T47D (cell line): ENCODE results near the gene DBNL.

Experiments
- DNase-seq, 2 experiments: peaks; one replicate each; pipeline versions ENCODE4 v3.0.0 to v3.0.0-alpha.2; 2011 to 2012; ENCODE audit warnings: low read depth in 1 of 2, low spot score in 1 of 2
- JUND ChIP-seq: IDR thresholded peaks from 2 replicates; pipeline ENCODE4 v1.6.1; 2012; ENCODE audit warnings: low read depth
- in situ Hi-C: cut with HindIII; loops from 2 replicates; pipeline ENCODE4 v1.10.0; 2016; ENCODE audit warnings: low sequenced_read_pairs, low pct_unique_long_range_greater_than_20kb

DBNL gene

GRCh38 chr7:44062903-44063295 lies 18.4 kb downstream of the DBNL start:
- no peak for TF ChIP-seq JUND
- no peak for DNase-seq
- in situ Hi-C loops, result no loop called here

GRCh38 chr7:44063547-44063893 lies 19.0 kb downstream of the DBNL start:
- in situ Hi-C loops, result no loop called here
- no peak for DNase-seq
- TF ChIP-seq JUND, result no peak

GRCh38 chr7:44063894-44064651 lies 19.6 kb downstream of the DBNL start:
- DNase-seq, result no peak
- no peak for TF ChIP-seq JUND
- in situ Hi-C loops, result no loop called here

- no peak for DNase-seq
- TF ChIP-seq JUND, result no peak
- in situ Hi-C loops, result no loop called here
These were observed 20.4 kb downstream of the DBNL start for GRCh38 chr7:44064791-44065430.

DNA sequence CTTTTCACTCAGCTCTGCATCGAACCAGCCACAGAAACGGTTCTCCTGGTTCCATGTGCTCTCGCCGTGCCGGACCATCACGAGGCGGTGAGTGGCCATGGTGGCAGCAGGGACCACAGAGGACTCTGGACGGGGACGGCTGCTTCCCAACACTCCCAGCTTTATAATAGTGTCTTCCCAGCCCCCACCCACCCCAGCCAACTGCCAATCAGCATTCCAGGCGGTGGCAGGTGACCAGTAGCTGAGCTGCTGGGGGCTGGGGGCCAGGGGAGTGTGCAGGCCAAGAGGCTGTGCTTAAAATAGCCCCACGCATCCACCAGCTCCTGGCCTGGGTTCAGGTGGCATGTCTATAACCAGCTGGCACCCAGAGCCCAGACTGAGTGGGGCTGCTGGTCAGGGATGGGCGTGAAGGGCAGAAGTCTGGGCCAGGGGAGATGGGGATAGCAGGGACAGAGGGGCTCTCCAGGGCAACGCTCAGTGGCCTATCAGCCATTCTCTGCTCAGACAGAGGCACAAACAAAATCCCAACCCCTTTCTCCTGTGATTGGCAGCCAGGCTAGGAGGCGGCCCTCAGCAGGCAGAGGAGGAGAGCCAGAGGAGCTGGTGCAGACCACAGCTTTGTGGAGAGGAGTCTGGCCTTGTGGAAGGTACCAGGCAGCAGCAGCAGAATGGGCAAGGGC lies 21.1 kb downstream of the DBNL start, which contains the start of gene PGAM2:
Gene PGAM2, minus strand, starts transcription at position 137 of the 680 bp plus-strand sequence. Its CDS starts 38 bp downstream, at position 99.
- in situ Hi-C loops, result no loop called here
- no peak for TF ChIP-seq JUND
- DNase-seq, result peak in 1 of 2 experiments; percentile 57

GRCh38 chr7:44066111-44066460 lies 21.6 kb downstream of the DBNL start:
- in situ Hi-C loops, result no loop called here
- DNase-seq, result no peak
- TF ChIP-seq JUND, result no peak

DNA sequence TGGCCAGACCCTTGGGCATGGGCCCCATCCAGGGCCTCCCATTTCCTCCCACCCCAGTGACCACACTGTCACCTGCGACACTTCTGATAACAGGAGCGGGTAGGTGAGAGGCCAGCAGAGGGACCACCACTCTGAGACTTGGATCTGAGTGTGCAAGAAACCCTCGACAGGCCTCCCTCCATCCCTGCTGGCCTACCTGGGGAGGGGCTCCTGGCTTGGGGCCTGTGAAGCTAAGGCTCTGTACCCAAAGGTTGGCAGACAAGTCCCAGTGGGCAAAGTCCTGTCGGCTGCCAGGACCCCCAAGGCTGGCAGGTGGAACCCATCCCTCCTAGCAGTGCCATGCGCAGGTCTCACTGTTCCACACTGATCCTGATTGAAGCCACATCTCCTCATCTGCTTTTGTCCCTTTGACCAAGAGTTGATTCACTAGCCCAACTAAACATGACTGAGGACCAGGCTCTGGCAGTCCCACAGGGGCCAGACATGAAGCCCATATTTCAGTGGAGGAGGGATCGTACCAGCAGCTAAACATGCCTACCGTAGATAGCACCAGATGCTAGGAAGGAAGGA lies 22.1 kb downstream of the DBNL start:
- in situ Hi-C loops, result no loop called here
- no peak for DNase-seq

GRCh38 chr7:44067064-44067951 lies 22.8 kb downstream of the DBNL start:
- peak in 1 of 2 experiments; percentile 18 for DNase-seq
- TF ChIP-seq JUND, result no peak
- in situ Hi-C loops, result no loop called here

More for the DNA sequence above, 22.1 kb downstream of the DBNL start:
- no peak for TF ChIP-seq JUND

GRCh38 chr7:44068054-44068453 lies 23.6 kb downstream of the DBNL start:
- in situ Hi-C loops, result no loop called here
- DNase-seq, result no peak
- TF ChIP-seq JUND, result no peak

DNA sequence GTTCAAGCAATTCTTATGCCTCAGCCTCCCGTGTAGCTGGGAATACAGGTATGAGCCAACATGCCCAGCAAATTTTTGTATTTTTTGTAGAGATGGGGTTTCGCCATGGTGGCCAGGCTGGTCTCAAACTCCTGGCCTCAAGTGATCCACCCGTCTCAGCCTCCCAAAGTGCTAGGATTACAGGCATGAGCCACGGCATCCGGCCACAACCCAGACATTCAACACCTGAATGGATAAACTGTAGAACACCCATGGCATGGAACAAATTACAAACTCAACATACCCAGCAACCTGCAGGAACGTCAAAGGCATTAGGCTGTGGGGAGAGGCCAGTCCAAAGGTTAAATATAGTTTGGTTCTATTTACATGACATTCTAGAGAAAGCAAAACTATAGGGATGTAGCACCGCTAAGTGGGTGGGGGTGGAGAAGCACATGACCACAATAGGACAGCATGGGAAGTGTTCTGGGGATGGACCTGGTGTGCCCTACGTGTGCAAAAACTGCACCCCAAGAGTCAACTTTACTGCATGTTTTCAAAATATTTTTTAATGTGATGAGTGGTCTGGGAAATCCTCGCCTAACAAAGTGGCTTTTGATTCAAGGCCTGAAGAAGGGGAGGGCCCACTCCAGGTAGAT lies 27.3 kb downstream of the DBNL start:
- DNase-seq, result no peak
- TF ChIP-seq JUND, result no peak
- in situ Hi-C loops, result no loop called here

DNA sequence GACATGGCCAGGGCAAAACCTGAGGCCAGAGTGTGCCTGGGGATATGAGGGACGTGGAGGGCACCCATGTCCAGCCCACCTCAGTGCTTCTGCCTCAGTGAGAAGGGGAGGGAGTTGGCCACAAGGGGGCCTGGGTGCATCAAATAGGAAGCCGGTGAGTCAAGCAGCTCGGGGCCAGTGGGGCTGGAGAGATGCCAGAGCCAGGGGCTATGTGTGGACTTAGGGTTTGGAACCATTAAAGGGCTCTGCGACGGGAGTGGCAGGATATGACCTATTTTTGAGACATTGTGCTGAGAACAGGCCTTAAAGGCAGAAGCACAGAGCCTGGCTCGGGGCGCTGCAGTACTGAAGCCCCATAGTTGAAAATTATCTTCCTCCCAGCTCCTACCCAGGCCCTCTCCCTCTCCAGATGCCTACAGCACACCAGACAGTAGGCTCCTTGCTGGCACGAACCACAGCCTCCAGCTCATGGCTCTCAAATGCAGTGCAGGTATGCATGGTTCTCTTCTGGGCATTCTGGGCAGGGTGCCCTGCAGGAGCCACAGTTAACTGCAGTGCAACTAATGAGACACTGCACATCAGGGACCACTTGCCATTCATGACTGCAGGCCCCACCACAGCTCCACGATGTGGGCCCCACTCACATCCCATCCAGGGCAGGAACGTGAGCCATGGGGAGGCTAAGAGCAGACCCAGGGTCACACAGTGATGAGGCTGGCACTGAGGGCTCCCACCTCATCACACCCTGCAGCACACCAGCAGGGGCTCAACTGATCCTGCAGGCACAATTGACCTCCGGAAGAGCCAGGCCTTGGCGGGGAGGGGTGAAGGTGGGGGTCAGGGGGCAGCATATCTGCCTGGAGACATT lies 28.1 kb downstream of the DBNL start:
- in situ Hi-C loops, result no loop called here
- DNase-seq, result peak; percentile 60 to 77
- TF ChIP-seq JUND, result no peak
